ENCODE results near the gene ZNF469.

The ZNF469 gene

DNA sequence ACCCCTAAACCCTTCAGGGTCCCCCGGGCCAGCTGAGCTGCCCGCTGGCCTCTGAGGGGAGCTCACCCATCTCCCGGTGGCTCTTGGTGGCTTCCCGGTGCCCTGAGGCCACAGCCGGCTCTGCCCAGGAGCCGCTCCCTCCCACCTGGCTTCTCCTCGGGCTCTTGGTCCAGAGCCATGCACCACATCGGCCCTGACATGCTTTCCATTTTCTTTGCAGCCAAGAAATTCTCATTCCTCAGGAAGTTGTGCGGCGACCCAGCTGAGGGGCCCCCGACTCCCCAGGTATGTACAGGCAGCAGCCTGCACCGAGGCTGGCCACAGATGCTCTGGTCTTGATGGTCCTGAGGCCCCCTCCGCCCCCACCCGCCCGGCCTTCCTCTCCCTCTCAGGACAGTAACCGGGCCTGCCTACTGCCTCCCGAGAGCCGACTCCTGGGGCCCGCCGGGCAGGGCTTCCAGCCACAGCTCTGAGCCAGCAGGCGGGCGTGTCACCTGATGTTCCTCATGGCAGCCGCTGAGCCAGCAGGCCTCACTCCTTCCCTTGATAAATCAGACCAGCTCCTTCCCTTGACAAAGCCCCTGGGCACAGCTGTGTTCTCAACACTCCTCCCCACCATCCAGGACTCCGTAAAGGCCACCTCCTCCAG is 42.0 kb downstream of the ZNF469 start:
- DNase-seq (ENCODE audit: low read depth in 2 of 2) = no peak

GRCh38 chr16:88426018-88426417 is 43.3 kb downstream of the ZNF469 start:
- no peak for DNase-seq (ENCODE audit: low read depth in 2 of 2)

GRCh38 chr16:88427376-88427775 is 44.6 kb downstream of the ZNF469 start:
- no peak for DNase-seq (ENCODE audit: low read depth in 2 of 2)

- DNase-seq (ENCODE audit: low read depth in 2 of 2) = no peak
Measured at GRCh38 chr16:88428156-88428555, 45.4 kb downstream of the ZNF469 start.

GRCh38 chr16:88428616-88429386 is 46.0 kb downstream of the ZNF469 start:
- DNase-seq (ENCODE audit: low read depth in 2 of 2) = no peak

DNA sequence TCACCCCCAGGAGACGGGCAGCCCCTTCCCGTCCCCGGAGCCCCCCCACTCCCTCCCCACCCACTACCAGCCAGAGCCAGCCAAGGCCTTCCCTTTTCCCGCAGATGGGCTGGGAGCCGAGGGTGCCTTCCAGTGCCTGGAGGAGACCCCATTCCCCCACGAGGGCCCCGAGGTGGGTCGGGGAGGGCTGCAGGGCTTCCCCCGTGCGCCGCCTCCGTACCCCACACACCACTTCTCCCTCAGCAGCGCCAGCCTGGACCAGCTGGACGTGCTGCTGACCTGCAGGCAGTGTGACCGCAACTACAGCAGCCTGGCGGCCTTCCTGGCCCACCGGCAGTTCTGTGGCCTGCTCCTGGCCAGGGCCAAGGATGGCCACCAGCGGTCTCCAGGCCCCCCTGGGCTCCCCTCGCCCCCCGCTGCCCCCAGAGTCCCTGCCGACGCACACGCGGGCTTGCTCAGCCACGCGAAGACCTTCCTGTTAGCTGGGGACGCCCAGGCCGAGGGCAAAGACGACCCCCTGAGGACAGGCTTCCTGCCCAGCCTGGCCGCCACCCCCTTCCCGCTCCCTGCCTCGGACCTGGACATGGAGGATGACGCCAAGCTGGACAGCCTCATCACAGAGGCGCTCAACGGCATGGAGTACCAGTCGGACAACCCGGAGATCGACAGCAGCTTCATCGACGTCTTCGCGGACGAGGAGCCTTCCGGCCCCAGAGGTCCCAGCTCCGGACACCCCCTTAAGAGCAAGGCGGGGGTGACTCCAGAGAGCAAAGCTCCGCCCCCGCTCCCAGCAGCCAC is 46.8 kb downstream of the ZNF469 start:
- DNase-seq (ENCODE audit: low read depth in 2 of 2) = no peak

DNA sequence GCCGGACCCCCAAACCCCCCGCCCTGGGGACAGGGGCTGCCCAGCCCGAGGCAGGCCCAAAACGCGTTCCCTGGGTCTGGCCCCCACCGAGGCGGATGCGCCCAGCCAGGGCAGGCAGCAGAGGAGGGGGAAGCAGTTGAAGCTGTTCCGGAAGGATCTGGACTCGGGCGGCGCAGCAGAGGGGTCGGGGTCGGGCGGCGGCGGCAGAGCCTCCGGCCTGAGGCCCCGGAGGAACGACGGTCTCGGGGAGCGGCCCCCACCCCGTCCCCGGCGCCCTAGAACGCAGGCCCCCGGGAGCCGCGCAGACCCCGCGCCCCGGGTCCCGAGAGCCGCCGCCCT is 47.4 kb downstream of the ZNF469 start:
- DNase-seq (ENCODE audit: low read depth in 2 of 2) = no peak

DNA sequence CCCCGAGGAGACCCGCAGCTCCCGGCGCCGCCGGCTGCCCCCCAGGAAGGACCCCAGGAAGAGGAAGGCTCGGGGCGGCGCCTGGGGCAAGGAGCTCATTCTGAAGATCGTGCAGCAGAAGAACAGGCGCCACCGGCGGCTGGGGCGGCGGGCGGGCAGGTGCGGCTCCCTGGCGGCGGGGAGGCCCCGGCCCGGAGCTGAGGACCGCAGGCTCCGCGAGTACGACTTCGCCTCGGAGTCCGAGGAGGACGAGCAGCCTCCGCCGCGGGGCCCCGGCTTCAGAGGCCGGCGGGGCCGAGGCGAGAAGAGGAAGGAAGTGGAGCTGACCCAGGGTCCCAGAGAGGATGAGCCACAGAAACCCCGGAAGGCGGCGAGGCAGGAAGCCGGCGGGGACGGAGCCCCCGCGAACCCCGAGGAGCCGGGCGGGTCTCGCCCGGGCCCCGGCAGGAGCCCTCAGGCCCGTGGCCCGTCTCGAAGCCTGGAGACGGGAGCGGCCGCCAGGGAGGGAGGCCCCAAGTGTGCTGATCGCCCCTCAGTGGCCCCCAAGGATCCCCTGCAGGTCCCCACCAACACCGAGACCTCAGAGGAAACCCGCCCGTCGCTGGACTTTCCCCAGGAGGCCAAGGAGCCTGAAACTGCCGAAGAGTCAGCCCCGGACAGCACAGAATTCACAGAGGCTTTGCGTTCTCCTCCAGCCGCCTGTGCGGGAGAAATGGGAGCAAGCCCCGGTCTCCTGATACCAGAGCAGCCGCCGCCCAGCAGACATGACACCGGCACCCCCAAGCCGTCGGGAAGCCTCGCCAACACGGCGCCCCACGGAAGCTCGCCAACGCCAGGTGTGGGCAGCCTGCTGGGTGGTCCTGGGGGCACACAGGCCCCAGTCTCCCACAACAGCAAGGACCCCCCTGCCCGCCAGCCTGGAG is 48.0 kb downstream of the ZNF469 start:
- no peak for DNase-seq (ENCODE audit: low read depth in 2 of 2)

GRCh38 chr16:88431651-88432050 is 48.9 kb downstream of the ZNF469 start:
- no peak for DNase-seq (ENCODE audit: low read depth in 2 of 2)

DNA sequence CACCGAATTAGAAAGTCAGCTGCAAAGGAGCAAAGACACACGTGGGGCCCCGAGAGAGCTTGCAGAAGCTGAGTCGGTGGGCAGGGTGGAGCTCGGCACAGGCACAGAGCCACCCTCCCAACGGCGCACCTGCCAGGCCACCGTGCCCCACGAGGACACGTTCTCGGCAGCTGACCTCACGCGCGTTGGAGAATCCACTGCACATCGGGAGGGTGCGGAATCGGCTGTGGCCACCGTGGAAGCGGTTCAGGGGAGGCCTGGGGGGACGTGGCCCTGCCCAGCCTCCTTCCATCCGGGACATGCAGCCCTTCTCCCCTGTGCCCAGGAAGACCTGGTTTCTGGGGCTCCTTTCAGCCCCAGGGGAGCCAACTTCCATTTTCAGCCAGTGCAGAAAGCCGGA is 49.4 kb downstream of the ZNF469 start:
- DNase-seq (ENCODE audit: low read depth in 2 of 2) = no peak
